ENCODE results near the gene SEMA5A.

Gene SEMA5A

GRCh38 chr5:9192266-9192665 is 353.6 kb downstream of the SEMA5A start:
- no peak for DNase-seq

- no peak for DNase-seq
Measured at GRCh38 chr5:9189681-9190080, 356.2 kb downstream of the SEMA5A start.

GRCh38 chr5:9188956-9189355 is 356.9 kb downstream of the SEMA5A start:
- no peak for DNase-seq

- DNase-seq = no peak
Measured at GRCh38 chr5:9188131-9188530, 357.7 kb downstream of the SEMA5A start.

GRCh38 chr5:9187614-9188013 is 358.3 kb downstream of the SEMA5A start:
- no peak for DNase-seq

GRCh38 chr5:9186069-9186468 is 359.8 kb downstream of the SEMA5A start:
- DNase-seq = no peak

GRCh38 chr5:9183992-9184391 is 361.9 kb downstream of the SEMA5A start:
- no peak for DNase-seq

GRCh38 chr5:9182899-9183695 is 362.8 kb downstream of the SEMA5A start:
- no peak for DNase-seq

- no peak for DNase-seq
Measured at GRCh38 chr5:9176641-9177040, 369.2 kb downstream of the SEMA5A start.

- DNase-seq = no peak
Measured at GRCh38 chr5:9174446-9174845, 371.4 kb downstream of the SEMA5A start.

- no peak for DNase-seq
Measured at GRCh38 chr5:9173281-9174048, 372.4 kb downstream of the SEMA5A start.

GRCh38 chr5:9170026-9170425 is 375.8 kb downstream of the SEMA5A start:
- DNase-seq = no peak

GRCh38 chr5:9169557-9169902 is 376.3 kb downstream of the SEMA5A start:
- no peak for DNase-seq

- no peak for DNase-seq
Measured at GRCh38 chr5:9168791-9169556, 376.9 kb downstream of the SEMA5A start.

- DNase-seq = no peak
Measured at GRCh38 chr5:9166202-9167112, 379.4 kb downstream of the SEMA5A start.

- no peak for DNase-seq
Measured at GRCh38 chr5:9165546-9165945, 380.3 kb downstream of the SEMA5A start.

GRCh38 chr5:9160747-9161146 is 385.1 kb downstream of the SEMA5A start:
- no peak for DNase-seq

- DNase-seq = no peak
Measured at GRCh38 chr5:9157811-9158210, 388.1 kb downstream of the SEMA5A start.

- DNase-seq = no peak
Measured at GRCh38 chr5:9157020-9157419, 388.9 kb downstream of the SEMA5A start.

- no peak for DNase-seq
Measured at GRCh38 chr5:9156282-9156681, 389.6 kb downstream of the SEMA5A start.

- no peak for DNase-seq
Measured at GRCh38 chr5:9151684-9152427, 394.0 kb downstream of the SEMA5A start.

- no peak for DNase-seq
Measured at GRCh38 chr5:9149988-9150387, 395.9 kb downstream of the SEMA5A start.

All from activated CD4-positive, alpha-beta T cell treated with anti-CD3 and anti-CD28 coated beads, Interleukin-2, amount 50 U/mL, for 4 hours (primary cell).